ENCODE measurements around the gene VIT.
A peak's percentile ranks its signal among the peaks of the same experiment; 100 is the strongest.

VIT gene

DNA sequence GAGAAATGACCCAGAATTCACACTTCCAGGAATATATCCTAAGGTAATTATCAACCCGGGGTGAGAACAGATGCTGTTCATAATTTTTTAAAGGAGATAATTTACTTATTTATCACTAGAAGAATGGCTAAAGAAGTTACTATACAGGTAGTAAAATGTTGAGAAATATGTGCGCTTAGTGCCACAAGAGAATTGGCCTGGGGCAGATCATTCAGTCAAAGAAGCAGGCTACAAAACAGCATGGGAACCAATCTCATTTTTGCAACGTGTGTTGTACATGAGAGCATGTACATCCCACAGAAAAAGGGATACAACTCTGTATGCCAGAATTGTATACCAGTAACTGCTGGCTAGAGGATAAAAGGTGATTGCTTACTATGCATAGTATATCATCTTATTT is 75.2 kb downstream of the VIT start:
- DNase-seq = no peak

DNA sequence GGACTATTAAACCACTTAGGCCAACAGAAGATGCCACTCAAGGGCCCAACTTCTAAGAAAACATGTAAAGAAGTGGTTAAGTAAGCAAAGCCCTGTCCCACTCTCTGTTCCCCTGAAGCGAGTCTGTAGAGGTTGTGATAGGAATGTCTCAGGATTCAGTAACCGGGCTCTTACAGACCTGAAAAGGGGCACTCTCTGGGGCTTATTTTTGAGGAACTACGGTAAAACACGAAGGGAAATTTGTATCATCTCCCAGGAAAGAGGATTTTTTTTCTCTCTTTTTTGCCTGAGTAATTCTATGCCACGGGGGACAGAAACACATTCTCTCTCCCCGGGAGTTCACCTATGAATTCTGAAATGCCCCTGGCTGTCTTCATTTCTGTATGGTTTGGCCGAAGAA is 77.4 kb downstream of the VIT start:
- no peak for DNase-seq

DNA sequence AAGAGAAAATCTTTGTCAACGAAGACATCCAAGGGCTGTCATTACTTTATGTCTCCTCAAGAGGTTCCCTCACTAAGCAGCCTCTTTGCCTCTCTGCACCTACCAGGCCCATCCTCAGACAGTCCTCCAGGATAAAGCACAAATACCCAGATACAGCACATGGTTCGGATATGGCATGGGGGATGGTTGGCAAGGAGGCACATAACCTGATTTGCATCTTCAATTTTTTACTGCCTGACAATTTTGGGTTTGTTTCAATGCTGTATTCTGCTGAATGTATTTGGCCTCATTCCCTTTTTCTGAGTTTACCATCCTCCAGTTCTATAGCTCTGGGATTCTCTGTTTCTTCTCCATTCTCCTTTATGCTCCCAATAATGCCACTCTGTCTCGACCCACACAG is 78.8 kb downstream of the VIT start:
- DNase-seq = no peak

DNA sequence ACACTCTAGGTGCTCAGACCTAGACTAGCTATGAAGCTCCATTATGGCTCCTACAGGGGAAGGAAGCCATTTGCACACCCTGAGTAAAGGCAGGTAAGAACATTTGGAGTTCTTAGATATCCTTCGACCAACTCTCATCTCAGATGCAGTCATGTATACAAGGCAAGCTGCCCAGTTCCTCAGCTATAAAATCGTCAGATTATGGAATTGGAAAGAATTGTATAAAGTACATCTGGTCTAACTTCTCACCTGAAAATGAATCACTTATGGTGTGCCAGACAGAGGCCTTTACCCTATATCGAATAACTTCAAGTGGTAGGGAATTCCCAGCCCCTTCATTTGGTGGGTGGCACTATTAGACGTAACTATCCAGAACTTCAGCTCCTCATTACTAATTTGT is 79.3 kb downstream of the VIT start:
- DNase-seq = no peak

DNA sequence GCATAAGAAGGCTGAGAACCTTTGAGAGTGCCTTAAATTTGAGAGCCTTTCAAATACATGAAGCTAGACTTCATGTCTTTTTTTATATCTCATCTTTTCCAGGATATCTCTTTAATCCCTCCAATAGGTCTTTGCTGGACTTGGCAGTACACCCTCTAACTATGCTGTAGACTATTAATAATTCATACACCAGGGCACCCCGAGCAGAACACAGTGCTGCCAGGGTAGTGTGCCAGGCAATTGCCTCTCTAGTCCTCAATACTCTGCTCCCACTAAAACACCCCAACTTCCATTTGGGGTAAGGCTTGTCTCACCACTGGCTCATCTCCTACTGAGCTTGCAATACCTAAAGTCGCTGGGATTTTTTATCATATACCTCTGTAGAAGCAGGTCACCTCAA is 80.8 kb downstream of the VIT start:
- DNase-seq = no peak

DNA sequence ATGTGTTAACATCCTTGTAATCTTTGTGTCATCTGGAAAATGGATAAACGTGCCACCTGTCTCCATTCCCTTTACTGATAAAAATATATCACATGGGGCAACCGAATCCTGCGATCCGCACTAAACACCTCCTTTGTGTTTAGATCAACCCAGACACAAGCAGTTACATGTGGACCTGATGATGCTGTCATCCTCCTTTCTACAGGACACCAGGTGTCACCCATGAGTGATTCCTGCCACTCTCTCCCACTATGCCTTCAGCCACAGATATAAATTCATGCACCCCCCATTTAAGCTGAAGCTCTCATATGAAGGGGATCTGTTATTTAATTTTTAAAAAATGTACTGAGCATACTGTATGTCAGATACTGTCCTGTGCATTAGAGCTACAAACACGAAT is 81.3 kb downstream of the VIT start:
- no peak for DNase-seq

DNA sequence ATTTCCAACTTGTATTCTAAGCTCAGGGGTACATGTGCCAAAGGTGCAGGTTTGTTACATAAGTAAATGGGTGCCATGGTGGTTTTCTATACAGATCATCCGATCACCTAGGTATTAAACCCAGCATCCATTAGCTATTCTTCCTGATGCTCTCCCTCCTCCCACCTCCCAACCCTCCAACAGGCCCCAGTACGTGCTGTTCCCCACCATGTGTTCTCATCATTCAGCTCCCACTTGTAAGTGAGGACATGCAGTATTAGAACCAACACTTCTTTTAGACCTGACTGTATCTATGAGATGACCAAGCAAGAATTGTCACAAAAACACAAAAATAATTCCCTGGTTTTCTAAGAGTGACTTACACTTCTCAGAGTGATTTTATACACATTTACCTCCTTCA is 83.0 kb downstream of the VIT start:
- DNase-seq = no peak

DNA sequence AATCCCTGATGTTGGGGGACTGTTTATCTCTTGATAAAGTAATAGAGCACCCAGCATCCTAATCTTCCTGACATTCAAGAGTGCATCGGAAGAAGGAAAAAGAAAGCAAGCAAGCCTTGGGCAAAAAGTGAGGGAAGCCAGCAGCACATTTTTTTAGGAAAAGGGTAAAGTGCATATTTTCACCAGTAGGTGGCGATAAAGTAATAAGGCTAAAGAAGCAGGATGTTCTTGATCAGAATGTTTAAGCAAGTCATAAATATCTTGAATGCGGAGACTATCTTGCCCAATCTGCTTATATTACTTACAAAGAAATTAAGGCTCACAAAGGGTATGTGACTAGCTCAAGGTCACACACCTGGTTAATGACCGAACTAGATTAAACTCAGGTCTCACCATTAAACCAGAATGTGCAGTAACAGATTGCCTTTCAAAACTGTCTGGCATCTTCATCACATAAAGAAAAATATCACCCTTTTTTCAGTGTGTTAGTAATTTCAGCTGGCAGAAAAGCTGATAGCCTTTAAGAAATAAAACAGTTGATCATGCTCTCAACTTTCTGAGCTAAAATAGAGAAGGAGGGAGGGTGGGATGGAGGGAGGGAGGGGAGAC is 83.8 kb downstream of the VIT start:
- DNase-seq = peak; percentile 29

DNA sequence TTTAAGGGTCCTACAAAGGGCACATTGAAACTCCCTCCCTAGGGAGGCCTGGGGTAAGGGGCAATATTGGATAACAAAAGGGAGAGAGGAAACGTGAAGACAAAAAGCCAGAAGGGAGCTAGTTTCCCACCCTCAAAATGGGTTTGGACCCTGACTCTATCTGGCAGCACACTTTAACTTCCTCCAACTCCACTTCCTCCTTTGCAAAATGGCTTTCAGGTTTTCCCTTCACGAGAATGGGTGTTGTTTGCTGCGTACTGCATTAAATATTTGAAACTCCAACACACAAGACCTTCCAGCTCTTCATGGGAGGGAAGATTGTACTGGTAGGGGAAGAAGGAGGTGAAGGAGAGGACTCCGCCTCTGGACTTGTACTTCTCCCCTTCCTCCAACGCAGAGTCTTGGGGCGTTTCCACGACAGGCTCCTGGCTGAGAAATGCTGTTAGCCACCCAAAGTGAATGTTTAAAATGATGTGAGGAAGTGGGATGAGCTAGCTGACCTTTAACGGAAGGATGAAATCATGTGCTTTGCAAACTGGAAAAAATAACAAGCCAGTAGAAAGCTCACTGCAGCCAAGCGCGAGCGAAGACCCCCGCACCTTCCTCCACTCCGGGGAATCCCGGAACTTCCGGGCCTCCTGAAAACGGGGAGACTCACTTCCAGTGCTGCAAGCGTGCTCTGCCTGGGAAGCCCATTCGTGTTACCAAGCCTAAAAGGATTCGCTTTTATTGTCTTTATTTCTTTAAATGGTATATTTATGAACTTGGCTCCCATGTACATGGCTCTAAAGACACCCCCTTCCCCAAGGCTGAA is 85.6 kb downstream of the VIT start:
- no peak for DNase-seq

DNA sequence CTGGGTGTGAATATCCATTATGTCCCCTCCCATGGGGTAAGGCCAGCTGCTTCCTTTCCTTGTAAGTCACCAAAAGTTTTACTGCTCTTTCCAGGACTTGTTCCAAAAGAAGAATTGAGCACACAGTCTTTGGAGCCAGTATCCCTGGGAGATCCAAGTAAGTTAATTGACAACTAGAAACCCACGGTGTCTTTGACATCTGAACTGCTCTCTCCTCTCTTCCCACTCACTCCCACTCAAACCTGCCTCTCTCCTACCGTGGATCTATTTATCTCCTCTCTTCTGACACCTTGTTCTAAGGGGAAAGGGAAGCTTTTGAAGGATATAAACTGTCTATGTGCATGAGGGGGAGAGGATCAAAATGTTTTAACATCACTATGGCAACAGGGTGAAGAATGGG is 86.7 kb downstream of the VIT start:
- DNase-seq = no peak

DNA sequence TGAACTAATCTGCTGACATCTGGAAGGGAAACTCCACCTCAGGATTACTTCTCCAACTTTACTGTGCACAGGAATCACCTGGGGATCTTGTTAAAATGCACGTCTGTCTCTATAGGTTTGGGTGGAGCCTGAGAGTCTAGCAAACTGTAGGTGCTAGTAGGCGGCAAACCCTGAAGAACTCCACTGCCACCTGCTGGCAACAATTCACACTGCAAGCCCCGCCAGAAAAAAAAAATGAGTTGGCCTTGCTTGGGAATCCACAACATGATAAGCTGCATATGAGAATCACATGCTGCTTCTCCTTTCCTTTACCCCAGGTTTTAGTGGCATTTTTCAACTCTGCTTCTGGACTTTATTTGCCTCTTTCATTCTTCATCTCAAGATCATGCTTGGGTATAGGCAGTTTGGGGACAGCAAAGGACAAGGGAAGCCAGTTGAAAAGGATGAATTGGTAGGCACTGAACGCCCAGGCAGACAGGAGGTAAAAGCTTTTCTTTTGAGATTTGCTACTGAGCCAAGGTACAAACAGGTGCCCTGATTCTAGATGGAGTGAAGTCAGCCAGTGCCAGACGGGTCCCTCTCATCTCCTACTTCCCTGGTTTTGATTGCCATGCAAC is 88.8 kb downstream of the VIT start:
- peak; percentile 48 for DNase-seq

DNA sequence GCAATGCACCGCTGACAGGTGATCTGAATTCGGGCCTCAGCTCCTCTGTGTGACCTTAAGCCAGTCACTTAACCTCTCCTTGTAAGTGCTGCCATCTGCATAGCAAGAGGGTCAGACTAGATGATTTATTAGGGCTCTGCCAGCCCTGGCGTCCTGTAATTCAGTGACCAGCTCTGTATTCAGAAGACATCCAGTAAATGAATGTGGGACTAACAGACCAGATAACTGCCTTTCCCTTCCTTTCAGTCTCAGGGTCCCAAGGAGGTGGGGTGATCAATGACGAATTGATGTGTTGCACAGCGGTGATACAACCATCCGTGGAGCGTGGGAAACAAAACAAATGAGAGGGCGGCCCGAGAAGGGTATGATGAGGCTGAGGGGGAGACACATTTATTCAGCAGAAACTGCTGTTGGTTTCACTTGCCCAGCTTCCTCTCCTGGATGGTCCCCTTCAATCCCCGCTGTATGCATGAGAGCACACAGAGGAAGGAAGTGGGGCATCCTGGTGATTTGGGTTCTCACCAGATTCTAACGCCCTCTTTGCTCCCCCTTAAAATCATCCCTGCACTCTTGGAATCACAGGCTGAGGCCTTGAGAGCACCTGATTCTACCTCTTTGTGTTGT is 92.8 kb downstream of the VIT start:
- no peak for DNase-seq

DNA sequence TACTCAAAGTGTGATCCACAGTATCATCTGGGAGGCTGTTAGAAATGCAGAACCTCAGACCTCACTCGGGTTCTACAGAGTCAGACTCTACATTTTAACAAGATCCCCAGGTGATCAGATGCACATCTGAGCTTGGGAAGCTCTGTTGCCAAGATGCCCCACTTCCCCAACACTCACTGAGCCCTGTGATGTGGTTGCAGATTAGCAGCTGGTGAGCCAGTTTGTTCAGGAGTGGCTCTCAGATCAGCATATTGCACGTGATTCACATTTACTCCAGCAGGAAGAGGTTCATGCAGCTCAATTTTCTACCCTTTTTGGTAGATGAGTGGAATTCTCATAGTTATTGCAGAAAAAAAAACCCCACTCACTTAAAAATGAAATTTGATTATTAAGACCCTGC is 96.4 kb downstream of the VIT start:
- DNase-seq = no peak

DNA sequence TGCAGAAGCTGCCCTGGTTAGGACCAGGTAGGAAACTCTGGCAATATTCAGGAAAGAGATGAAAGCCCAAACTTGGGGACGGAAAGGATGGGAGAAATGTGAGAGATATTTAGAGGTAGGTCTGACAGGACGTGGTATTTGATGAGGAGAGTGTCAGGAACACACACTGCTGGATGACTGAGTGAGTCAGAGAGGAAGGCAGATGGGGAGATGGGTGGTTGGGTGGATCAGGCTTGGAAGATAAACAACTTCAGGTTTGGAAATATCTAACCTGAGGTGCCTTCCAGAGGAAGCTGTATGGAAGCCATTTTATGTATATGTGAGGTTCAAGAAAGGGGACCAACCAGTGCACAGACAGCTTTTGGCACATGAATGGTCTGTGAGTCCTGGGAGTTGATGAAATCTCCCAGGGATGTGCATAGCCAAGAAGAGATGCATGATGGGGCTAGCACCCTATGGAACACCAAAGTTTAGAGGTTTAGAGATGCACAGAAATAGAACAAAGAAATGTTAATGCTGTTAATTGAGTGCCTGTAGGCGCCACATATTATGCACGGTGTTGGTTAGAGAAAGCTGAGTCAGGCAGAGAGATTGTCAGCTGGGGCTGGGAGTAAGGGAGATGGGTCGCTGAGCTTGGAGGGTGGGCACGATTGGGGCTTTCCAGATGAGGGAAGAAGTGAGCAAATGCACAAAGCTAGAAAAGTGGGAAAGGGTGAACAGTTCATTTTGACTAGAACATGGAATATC is 101.0 kb downstream of the VIT start:
- DNase-seq = no peak

DNA sequence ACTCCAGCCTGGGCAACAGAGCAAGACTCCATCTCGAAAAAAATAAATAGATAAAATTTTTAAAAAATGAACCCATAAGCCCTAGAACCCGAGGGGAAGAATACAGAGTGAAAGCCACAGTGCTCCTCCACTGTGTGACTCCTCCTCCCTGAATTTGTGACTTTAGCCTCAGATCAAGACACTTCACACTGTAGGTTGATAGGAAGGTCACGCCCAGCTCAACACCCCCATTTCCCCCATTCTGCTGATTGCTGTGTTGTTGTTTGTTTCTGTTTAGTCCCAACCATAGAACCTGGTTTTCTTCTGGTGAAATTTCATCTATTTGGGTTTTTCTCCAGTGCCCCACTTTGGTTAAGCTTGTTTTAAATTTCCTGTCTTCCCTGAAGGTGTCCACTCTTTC is 102.2 kb downstream of the VIT start:
- no peak for DNase-seq

DNA sequence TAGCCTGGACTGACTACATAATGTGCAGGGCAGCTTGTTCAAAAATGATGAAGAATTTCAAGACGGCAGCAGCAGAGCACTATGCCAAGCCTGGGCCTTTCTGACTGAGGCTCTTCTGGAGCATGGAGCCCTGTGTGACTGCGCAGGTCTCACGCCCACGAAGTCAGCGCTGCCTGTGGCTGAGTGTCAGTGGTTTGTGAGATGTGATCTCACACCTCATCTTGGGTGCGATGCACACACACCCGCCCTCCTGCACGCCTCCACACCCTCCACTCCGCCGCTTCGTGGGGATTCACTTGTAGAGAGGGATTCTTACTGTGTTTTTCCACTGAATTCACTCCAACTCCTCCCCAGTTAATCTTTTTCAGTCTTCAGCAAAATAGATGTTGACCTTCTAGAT is 103.9 kb downstream of the VIT start:
- no peak for DNase-seq

DNA sequence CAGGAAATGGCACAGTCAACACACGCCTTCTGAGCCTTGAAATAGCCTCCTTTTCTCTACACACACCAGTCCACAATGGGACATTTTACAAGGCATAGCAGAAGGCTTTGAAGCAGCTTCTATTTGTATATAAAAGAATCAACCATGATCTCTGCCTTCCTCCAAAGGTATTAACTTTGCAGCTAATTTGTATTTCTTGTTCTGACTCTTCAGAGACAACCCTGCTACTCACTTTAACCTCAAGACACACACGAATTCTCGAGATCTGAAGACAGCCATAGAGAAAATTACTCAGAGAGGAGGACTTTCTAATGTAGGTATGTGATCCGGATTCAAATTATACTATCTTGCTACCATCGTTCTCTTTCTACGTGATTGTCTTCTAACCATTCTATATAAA is 104.6 kb downstream of the VIT start:
- DNase-seq = no peak

DNA sequence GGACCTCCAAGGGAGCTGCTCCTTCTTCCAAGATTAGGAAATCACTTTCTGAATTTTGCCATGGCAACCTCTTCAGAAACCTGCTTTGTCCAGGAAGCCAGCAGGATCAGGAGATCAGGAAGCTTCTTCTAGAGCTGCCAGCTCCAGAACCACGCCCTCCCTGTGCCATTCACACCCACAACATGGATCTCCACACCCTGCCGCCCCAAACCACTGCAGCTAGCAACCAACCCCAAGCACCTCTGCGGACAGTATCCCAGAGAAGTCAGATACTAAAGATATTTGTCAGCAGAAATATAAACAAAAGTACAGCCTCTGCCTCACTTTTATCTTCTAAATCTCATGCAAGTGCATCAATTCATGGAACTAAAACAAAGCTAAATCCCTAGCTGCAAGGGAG is 106.4 kb downstream of the VIT start:
- DNase-seq = no peak

DNA sequence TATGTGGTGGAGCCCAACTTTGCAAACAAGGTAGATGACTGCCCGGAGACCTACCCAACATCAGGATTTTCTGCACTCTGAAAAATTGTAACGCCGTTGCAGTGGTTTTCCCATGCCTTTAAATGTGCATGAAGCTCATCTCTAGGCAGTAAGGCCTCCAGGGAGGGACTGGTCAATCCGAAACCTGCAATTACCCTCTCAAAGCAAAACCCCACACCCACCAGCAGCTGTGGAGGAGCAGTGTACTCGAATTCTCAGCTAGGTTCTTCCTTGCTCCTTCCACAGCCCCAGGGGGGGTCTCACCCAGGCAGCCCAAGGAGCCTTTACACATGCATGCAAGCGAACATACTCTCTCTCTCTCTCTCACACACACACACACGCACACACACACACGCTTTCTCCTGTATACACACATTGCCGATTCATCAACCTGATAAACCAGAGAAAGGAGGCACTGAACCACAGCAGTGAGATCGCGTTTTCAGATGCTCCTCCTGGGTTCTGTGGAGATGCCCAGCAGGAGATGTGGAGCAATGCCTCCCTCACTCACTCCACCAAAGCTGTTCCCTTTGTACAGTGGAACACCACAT is 109.2 kb downstream of the VIT start:
- DNase-seq = no peak

DNA sequence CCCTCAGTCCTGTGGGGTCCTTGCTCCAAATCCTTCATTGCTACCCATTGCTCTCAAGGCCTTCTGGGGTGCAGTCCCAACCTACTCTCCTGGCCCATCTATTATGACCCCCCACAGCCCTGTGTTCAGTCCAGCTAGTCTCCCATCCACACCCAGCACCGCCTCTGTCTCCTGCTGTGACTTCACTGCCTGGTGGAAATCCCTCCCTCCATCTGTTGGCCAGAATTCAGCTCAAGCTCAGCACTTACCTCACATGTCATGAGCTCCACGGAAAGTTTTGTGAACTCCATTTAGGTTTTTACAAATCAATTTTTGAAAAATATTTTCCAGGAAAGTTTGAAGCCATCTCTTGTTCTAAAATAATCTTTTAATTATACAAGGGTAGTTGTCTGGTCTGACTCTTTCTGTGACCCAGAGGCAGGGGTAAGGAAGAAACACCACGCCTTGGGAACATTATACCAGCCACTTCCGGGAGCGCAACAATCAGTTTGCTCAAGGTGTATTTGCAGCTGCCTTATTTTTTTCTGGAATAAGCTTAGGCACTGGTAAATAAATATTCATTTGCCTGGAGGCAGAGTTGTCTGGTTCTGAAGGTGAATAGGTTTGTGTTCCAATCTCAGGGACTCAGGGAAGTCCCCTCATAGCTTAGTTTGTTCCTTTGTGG is 110.8 kb downstream of the VIT start:
- no peak for DNase-seq

DNA sequence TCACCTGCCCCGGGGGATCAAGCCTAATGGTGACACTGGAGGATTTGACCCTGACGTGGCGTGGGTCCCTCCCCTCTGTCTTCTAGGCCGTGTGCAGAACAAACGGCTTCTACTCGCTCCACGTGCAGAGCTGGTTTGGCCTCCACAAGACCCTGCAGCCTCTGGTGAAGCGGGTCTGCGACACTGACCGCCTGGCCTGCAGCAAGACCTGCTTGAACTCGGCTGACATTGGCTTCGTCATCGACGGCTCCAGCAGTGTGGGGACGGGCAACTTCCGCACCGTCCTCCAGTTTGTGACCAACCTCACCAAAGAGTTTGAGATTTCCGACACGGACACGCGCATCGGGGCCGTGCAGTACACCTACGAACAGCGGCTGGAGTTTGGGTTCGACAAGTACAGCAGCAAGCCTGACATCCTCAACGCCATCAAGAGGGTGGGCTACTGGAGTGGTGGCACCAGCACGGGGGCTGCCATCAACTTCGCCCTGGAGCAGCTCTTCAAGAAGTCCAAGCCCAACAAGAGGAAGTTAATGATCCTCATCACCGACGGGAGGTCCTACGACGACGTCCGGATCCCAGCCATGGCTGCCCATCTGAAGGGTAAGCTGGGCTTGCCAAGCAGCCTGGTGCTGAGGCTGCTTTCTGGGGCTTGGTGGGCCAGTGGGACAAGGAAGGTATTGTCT is 112.0 kb downstream of the VIT start:
- DNase-seq = no peak

DNA sequence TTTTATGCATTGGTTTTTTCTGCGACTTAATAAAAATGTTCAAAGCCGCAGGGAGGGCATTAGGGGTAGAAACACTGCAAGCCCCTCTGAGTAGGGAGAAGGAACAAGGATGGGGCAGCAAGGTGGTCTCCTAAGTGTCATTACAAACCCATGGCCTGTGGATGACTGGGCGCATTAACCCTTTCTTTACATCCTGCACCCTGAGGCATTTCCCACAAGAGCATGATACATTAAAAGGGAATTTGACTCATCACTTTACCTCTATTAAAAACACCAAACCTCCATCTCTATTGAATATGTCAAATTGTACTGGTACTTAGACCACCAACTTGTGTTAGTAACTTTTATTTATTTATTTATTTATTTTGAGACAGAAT is 112.5 kb downstream of the VIT start:
- no peak for DNase-seq
